GM19099 (cell line): Measurements from ENCODE around the gene ASMT.

Experiments
- POLR2A ChIP-seq: IDR thresholded peaks from 3 replicates; pipeline ENCODE4 v1.6.1; 2011; ENCODE audit warnings: low read depth; ENCODE audit not compliant: insufficient read length; ENCODE audit errors: extremely low read depth

ASMT gene

GRCh38 chrX:1661922-1662221 lies 47.0 kb downstream of the ASMT start:
- no peak for TF ChIP-seq POLR2A

- TF ChIP-seq POLR2A: no peak
Observed at GRCh38 chrX:1667566-1667965, 52.7 kb downstream of the ASMT start.

- no peak for TF ChIP-seq POLR2A
Observed at GRCh38 chrX:1673337-1673736, 58.5 kb downstream of the ASMT start.

GRCh38 chrX:1676866-1677265 lies 62.0 kb downstream of the ASMT start:
- no peak for TF ChIP-seq POLR2A

GRCh38 chrX:1679238-1679637 lies 64.4 kb downstream of the ASMT start:
- no peak for TF ChIP-seq POLR2A

- TF ChIP-seq POLR2A: no peak
Observed at GRCh38 chrX:1681439-1681838, 66.6 kb downstream of the ASMT start.

- no peak for TF ChIP-seq POLR2A
Observed at GRCh38 chrX:1686642-1687041, 71.8 kb downstream of the ASMT start.
